ENCODE measurements around the gene ZNF33B.
A peak's percentile ranks its signal among the peaks of the same experiment; 100 is the strongest.
"Not testable (repeated sequence)": the region's sequence is repeated elsewhere in the genome, so short reads cannot be mapped to it uniquely, and the experiment has no call there.

ZNF33B gene

GRCh38 chr10:42638055-42638820 lies at the start of gene ZNF33B:
Gene ZNF33B, minus strand, starts transcription at chr10:42638570. Its CDS starts 1,642 bp downstream, at chr10:42636928.
- DNase-seq (ENCODE audit: low read depth): peak; percentile 90

GRCh38 chr10:42684517-42684916 lies 46.1 kb upstream of the ZNF33B start:
- DNase-seq (ENCODE audit: low read depth): no peak

GRCh38 chr10:42680267-42680666 lies 41.9 kb upstream of the ZNF33B start:
- DNase-seq (ENCODE audit: low read depth): no peak

DNA sequence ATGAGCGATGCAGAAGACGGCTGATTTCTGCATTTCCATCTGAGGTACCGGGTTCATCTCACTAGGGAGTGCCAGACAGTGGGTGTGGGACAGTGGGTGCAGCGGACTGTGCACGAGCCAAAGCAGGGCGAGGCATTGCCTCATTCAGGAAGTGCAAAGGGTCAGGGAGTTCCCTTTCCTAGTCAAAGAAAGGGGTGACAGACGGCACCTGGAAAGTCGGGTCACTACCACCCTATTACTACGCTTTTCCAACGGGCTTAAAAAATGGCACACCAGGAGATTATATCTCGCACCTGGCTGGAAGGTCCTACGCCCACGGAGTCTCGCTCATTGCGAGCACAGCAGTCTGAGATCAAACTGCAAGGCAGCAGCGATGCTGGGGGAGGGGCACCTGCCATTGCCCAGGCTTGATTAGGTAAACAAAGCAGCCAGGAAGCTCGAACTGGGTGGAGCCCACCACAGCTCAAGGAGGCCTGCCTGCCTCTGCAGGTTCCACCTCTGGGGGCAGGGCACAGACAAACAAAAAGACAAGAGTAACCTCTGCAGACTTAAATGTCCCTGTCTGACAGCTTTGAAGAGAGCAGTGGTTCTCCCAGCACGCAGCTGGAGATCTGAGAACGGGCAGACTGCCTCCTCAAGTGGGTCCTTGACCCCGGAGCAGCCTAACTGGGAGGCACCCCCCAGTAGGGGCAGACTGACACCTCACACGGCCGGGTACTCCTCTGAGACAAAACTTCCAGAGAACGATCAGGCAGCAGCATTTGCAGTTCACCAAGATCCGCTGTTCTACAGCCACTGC lies 27.0 kb upstream of the ZNF33B start:
- DNase-seq (ENCODE audit: low read depth): not testable (repeated sequence)

DNA sequence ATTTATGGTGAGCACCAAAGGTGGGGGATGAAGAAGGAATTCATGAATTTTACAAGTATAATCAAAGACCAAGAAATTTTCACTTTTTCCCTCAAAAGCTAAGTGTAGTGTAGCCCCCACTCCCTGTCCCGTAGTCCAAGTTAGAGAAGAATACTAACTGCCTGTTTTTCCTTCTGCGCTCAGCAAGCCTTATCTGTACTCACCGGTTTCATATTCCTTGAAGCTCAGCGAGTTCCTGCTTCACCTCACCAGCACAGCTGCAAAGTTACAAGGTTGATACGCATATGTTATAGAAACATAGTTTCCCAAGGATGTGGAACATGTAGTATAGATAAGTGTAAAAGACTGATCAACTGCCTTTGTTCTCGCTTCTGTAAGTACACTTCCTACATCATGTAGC lies 16.0 kb upstream of the ZNF33B start:
- DNase-seq (ENCODE audit: low read depth): no peak

DNA sequence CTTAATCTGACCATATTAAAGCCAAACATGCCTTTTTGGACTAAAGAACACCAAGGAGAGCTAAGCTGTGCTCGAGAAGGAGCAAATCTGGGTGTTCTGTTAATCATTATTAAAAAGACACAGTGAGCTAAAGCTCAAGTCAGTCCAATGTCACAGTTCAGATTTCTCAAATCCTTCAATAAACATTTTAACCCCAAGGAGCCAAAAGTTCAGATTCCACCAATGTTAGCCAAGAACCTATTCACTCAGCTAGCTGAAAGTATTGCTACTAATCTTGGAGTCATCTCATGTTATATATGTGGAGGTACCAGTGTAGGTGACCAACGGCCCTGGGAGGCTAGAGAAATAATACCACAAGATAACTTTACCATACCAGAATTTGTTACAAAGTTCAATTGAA lies 14.5 kb upstream of the ZNF33B start:
- no peak for DNase-seq (ENCODE audit: low read depth)

DNA sequence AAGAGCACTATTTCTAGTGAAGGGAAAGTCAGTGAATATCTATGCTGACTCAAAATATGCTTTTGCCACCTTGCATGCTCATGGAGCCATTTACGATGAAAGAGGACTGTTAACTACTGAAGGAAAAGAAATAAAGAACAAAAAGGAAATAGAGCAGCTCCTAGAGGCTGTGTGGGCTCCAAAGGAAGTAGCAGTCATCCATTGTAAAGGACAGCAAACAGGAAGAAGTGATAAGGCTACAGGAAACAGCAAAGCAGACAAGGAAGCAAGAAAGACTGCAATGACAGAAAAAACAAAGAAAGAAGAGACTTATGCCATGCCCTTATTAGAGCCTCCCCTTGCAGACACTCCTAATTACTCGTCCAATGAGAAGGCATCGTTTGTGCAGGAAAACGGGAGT lies 12.0 kb upstream of the ZNF33B start:
- no peak for DNase-seq (ENCODE audit: low read depth)

- DNase-seq (ENCODE audit: low read depth): no peak
These were observed 10.1 kb upstream of the ZNF33B start for GRCh38 chr10:42648512-42648911.

DNA sequence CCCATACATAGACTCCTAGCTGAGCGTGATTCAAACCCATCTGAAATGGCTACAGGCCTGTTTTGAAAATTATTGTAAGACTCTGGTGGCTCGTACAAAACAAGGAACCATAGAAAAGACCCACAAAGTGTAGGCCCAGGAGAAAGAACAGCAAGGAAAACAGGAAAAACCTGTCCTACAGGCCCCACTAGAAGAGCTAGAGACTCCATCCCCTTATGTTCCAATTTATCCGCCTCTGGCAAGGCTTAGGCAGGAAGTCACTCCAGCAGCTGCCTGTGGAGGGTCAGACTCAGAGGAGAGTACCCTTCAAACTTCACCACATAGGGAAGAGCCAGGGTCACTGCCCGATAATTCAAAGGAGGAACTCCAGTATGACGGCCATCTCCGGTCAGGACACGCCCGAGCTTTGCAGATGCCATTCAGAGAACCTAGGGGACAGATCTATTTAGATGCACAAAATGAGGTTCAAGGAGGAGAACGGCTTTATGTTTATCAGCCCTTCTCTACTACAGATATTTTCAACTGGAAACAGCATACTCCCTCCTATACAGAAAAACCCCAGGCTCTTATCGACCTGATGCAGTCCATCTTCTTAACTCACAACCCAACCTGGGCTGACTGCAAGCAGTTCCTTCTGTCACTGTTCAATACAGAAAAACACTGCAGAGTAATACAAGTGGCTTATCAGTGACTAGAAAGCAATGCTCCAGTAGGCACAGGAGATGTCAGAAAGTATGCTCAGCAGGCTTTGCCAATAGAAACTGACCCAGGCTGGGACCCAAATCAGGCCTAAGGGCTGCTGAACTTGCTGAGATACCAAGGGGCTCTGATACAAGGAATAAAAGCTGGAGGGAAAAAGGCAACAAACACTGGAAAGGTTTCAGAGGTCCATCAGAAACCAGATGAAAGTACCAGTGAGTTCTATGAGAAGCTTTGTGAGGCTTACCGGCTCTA lies 8.6 kb upstream of the ZNF33B start:
- no peak for DNase-seq (ENCODE audit: low read depth)

- DNase-seq (ENCODE audit: low read depth): no peak
These were observed 7.8 kb upstream of the ZNF33B start for GRCh38 chr10:42646214-42646613.

DNA sequence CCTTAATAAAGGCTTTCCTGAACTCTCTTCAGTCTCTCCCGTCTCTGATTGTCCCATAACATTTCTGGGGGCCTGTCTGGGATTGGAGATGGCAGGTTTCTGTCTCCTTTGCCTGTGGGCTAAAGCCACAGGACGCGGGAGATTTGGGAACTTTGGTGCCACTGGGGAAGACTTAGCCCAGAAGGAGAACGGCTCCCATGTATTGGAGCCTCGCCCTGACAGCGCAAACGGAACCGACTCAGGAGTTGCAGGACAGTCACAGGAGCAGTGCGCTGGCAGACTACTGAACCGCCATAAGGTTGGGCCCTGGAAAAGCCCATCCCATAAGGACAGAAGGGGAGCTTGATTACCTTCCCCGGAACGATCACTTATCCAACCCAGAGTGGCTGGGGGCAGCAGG lies 7.1 kb upstream of the ZNF33B start:
- DNase-seq (ENCODE audit: low read depth): no peak

- no peak for DNase-seq (ENCODE audit: low read depth)
These were observed 6.7 kb upstream of the ZNF33B start for GRCh38 chr10:42645103-42645502.

DNA sequence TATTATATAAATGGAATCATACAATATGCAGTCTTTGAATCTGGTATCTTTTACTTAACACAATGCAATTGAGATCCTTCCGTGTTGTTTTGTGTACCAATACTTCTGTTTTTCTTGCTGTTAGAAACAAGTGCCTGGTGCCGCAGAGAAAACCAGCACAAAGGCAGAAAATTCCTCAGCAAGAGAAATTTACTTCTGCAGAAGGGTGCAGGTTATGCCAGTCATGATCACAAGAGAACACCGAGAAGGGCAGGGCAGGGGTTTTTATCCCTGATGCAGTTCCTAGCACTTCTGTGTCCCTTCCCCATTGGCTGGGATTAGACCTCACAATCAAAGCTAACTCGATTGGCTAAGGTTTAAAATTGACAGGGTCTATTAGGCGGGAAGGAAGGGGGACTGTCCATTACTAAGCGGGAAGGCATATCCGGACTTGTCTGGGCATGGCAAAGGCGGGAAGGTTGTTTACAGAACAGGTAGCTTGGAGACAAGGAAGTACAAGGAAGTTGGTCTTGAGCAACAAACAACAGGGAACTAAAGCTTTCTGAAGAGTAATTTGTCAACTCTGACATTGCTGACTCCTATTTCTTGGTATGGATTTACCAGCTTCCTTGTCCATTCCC lies 2.4 kb upstream of the ZNF33B start:
- DNase-seq (ENCODE audit: low read depth): no peak

GRCh38 chr10:42638821-42639270 lies 476 bp upstream of the ZNF33B start:
- DNase-seq (ENCODE audit: low read depth): no peak

- DNase-seq (ENCODE audit: low read depth): no peak
These were observed 719 bp downstream of the ZNF33B start for GRCh38 chr10:42637648-42638054.

DNA sequence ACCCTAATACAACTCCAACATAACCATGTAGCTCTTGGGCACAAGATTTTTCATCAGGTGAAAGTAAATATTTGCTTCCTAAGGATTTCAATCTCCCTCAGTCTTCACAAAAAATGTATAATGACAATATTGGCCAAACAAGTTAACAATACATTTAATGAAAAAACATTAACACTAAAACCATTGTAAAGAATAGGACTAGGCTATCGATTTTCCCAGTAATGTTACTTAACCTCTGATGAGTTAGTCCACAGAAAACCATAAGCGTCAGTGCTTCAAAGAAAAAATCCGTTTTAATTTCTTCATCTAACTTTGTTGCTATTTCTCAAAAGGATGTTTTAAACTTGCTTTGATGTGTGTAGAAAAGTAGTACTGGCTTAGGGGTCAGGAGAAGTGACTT lies 1.2 kb downstream of the ZNF33B start:
- no peak for DNase-seq (ENCODE audit: low read depth)

- DNase-seq (ENCODE audit: low read depth): no peak
These were observed 3.3 kb downstream of the ZNF33B start for GRCh38 chr10:42635098-42635497.

- DNase-seq (ENCODE audit: low read depth): no peak
These were observed 5.8 kb downstream of the ZNF33B start for GRCh38 chr10:42632564-42632963.

DNA sequence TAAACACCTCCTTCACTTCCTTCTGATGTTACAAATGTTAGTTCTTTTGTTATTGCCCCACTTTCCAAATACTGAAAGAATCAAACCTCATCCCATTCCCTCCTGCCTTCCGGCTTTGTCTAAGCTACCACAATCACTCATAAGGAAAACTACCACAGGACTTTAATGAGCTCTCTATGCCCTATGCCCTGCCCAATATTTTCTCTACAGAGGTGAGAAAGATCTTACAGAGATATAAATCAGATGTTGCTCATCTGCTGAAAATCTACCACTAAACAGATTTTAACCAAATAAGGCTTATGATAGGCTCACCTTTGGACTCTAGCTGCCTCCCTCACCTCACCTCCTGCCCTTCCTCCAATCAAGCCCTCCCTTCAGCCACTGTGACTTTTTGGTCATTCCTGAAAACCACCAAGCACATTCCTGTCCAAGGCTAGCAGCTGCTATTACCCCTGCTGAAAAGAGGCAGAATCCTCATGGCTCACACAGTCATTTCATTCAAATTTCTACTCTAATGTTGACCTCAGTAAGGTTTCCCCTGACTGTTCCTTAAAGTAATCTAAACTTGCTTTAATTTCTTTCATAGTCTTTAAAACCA lies 7.7 kb downstream of the ZNF33B start:
- peak; percentile 17 for DNase-seq (ENCODE audit: low read depth)

DNA sequence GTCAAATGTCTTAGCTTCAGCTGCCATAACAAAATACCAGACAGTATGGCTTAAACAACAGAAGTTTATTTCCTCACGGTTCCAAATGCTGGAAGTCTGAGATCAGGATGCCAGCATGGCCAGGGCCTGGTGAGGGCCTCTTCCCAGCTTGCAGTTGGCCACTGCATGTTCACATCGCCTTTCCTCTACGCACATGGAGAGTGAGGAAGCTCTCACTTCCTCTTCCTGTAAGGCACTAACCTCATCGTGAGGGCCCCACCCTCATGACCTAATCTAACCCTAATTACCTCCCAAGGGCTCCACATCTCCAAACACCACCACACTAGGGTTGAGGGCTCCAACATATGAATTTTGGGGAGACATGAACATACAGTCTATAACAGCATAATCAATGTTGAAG lies 14.4 kb downstream of the ZNF33B start:
- DNase-seq (ENCODE audit: low read depth): no peak

DNA sequence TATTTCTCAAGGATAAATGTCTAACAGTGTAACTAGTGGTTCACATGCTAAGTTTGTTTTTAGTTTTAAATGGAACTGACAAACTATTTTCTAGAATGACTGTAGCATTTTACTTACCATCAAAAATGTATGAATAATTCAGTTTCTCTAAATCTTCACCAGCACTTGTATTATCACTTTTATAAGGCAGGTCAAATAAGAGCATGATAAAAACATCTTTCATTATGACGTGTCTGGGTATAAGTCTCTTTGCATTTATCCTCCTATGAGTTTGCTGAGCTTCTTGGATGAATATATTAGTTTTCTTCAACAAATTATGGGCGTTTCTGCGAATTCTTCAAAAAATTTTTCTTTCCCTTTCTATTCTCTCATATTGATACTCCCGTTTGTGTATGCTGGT lies 19.9 kb downstream of the ZNF33B start:
- DNase-seq (ENCODE audit: low read depth): no peak
